DMS114 treated with DMSO at 0.1 percent for 48 hours (cell line): Measurements from ENCODE around the gene POLR2J3.
"Not testable (repeated sequence)": the region's sequence is repeated elsewhere in the genome, so short reads cannot be mapped to it uniquely, and the experiment has no call there.

ENCODE experiments used
- DNase-seq: peaks from one replicate; lab custom pipeline; 2025; ENCODE audit not compliant: unreplicated experiment; lab: John Stamatoyannopoulos, UW

The POLR2J3 gene

GRCh38 chr7:102572261-102573239, at the start of gene POLR2J3:
TSS of gene POLR2J3 (minus strand) at chr7:102572583. CDS start at chr7:102572521, 62 bp downstream.
- DNase-seq: not testable (repeated sequence)

- not testable (repeated sequence) for DNase-seq
These were observed 45.7 kb upstream of the POLR2J3 start for GRCh38 chr7:102618122-102618521.

- DNase-seq: not testable (repeated sequence)
These were observed 44.2 kb upstream of the POLR2J3 start, which contains the start of gene RASA4 for GRCh38 chr7:102616507-102617125. TSS of gene RASA4 (minus strand) at chr7:102616756. CDS start at chr7:102616689, 67 bp downstream.

- not testable (repeated sequence) for DNase-seq
These were observed 43.5 kb upstream of the POLR2J3 start for GRCh38 chr7:102615930-102616329.

GRCh38 chr7:102614873-102615272, 42.5 kb upstream of the POLR2J3 start:
- not testable (repeated sequence) for DNase-seq

- DNase-seq: not testable (repeated sequence)
These were observed 41.9 kb upstream of the POLR2J3 start for GRCh38 chr7:102614346-102614697.

GRCh38 chr7:102613575-102614345, 41.4 kb upstream of the POLR2J3 start:
- not testable (repeated sequence) for DNase-seq

GRCh38 chr7:102611675-102612325, 39.4 kb upstream of the POLR2J3 start:
- DNase-seq: not testable (repeated sequence)

GRCh38 chr7:102611013-102611674, 38.8 kb upstream of the POLR2J3 start:
- DNase-seq: not testable (repeated sequence)

GRCh38 chr7:102610441-102610840, 38.1 kb upstream of the POLR2J3 start:
- DNase-seq: not testable (repeated sequence)

GRCh38 chr7:102609734-102610133, 37.4 kb upstream of the POLR2J3 start:
- DNase-seq: not testable (repeated sequence)

GRCh38 chr7:102606848-102607247, 34.5 kb upstream of the POLR2J3 start:
- DNase-seq: not testable (repeated sequence)

- not testable (repeated sequence) for DNase-seq
These were observed 32.2 kb upstream of the POLR2J3 start for GRCh38 chr7:102604431-102605145.

- not testable (repeated sequence) for DNase-seq
These were observed 29.9 kb upstream of the POLR2J3 start for GRCh38 chr7:102602317-102602716.

GRCh38 chr7:102599699-102600098, 27.3 kb upstream of the POLR2J3 start:
- DNase-seq: not testable (repeated sequence)

GRCh38 chr7:102596036-102596435, 23.7 kb upstream of the POLR2J3 start:
- not testable (repeated sequence) for DNase-seq

GRCh38 chr7:102593637-102594334, 21.4 kb upstream of the POLR2J3 start:
- not testable (repeated sequence) for DNase-seq

GRCh38 chr7:102592477-102593019, 20.2 kb upstream of the POLR2J3 start:
- DNase-seq: not testable (repeated sequence)
